Effector CD4-positive, alpha-beta T cell (primary cell): ENCODE results near the gene IGFN1.

ENCODE experiments used
- DNase-seq: peaks from one replicate; pipeline ENCODE4 v3.0.0-alpha.2; 2020

IGFN1 gene

GRCh38 chr1:201163707-201164106 is 26.9 kb upstream of the IGFN1 start:
- no peak for DNase-seq

GRCh38 chr1:201164645-201165044 is 26.0 kb upstream of the IGFN1 start:
- DNase-seq: no peak

DNA sequence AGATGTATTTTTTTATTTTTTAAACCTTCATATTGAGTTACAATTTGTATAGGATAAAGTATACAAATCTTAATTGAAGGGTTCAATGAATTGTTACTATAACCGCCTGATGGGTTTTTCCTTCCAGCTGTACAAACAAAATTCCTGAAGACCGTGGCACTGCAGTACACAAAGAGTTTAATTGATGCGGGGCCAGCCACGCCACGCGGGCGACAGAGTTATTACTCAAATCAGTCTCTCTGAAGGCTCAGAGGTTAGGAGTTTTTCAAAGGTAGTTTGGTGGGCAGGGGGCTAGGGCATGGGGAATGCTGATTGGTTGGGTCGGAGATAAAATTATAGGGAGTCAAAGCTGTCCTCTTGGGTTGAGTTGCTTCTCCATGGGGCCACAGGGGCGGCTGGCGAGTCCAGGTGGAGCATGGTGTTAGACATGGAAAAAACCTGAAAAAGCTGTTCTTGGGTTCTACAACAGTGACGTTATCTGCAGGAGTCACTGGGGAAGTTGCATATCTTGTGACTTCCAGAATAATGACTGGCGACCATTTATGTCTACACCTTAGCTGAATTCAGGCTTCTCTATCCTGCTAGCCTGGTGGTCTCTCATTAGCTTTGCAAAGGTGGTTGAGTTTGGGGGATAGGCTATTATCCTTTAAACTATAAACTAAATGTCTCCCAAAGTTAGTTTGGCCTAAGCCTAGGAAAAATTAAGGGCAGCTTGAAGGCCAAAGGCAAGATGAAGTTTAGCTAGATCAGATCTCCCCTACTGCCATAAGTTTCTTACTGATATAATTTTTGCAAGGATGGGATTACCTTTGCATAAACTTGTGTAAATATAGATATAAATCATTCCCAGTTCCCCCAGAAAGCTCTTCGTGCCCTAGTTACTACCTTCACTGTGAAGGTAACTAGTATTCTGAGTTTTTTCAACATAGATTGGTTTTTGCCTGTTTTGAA is 23.3 kb upstream of the IGFN1 start:
- no peak for DNase-seq

DNA sequence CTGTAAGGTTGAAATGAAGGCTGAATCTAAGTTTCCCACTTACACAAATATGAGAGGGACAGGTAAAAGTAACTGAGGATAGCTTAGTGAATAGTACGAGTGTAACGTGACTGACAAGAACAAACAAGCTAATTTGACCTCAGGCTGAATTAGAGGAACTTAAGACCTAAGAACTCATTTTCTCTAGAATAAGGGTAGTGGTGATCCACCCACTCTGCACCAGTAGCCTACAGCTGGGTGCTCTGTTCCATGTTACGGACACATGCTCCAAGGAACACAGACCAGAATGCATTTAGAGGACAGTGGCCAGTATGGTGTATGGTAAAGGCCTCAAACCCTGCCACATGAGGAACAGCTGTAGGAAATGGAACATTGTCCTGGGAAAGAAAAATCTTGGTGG is 21.4 kb upstream of the IGFN1 start:
- no peak for DNase-seq

DNA sequence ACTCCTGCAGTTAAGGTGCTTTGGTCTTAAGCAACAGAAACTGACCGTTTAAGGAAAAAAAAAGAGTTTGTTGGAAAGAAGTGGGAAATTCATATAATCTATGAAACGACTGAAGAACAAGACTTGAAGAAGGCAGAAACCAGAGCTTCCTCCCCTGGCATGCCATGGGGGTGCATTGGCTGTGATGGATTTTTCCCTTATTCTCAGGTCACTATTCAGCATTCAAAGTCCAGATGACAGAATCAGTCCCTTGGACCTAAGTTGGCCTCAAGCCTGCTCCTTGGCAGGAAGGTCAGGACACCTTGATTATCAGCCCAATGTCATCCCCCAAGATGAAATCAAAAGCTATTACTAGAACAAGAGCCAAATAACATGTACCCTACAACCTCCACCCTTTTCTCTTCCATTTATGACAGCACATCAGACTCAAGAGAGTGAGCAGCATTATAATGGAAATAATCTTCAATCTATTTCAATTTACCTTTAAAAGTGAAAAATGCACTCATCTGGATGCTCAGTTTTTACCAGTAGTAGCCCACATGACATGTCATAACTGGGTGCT is 20.6 kb upstream of the IGFN1 start:
- DNase-seq: no peak

DNA sequence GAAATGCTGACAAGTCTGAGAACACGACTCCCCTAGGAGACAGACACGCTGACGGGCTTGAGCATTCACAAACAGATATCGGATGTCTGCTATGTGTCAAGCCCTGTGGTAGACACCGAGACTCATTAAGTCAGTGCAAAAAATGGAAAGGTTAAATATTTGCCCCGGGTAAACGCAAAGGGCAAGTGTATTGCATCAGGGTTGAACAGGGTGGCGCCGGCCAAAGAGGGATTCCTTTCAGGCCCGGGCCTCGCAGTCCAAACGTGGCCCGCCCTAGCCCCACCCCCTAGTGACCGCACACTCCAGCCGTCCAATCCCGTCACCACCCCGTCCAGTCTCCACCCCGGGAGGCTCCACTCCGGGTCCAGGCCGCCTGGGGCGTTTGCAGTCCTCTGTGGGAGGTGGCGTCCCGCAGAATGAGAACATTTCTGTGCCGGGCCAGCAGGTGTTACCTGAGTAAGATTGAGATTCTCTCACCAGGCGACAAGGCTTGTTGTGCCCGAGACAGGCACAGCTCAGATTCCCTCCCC is 20.0 kb upstream of the IGFN1 start:
- peak; percentile 55 for DNase-seq

DNA sequence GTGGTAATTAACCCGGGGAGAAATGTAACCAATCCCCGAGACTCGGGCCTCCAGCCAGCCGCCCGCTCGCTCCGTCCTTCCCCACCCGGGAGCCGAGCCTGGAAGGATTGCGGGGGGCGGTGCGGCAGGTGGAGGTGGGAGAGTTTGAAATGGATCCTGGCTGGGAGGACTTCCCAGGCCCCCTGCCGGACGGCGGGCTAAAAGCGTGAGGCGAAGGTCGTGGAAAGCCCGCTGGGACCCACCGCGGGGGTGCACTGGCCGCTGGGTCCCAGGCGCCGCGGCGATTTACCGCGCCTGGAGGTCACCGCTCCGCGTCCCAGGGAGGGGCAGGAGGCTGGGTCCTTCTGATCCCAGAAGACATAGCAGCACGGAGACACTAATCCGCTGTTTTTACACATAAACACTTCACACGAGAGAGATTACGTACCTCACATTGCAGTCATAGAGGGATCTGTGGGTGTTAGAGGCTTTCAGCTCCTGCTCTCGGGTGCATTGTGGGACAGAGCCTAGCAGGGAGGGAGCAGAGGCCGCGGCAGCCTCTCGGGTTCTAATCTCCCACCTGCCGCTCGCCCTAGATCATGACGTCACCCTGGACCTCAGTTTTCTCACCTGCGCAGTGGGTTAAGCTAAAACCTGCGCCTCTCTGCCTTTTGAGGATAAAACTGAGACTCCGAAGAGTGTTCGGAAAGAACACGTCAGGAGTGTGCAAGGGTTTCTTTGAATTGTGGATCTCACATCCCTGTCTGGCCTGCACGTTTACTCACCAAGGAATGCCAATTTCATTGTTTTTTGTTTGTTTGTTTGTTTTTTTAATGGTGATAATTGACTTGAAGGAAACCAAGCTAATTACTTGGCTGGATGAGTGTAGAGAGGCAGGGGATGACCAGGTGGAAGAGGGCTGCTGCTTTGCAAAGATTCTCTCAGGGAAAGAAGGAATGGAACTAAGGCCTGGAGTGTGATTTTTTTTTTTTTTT is 19.3 kb upstream of the IGFN1 start:
- DNase-seq: peak; percentile 12

GRCh38 chr1:201172326-201172725 is 18.3 kb upstream of the IGFN1 start:
- no peak for DNase-seq

GRCh38 chr1:201172999-201173610 is 17.5 kb upstream of the IGFN1 start:
- DNase-seq: no peak

DNA sequence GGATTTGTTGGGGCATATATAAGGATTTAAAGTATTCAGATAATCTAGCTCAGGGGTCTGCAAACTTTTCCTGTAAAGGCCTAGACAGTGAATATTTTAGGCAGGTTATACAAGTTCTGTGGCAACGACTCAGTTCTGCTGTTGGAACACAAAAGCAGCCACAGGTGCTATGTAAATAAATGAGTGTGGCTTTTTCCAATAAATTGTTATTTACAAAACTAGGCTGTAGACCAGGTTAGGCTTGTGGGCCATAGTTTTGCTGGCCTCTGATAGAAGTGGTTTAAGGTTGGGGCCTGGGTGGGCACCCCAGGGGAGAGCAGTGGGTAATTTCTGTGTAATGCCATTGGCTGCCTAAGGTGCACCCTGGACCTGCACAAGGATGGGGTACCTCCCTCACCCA is 16.9 kb upstream of the IGFN1 start:
- DNase-seq: no peak

DNA sequence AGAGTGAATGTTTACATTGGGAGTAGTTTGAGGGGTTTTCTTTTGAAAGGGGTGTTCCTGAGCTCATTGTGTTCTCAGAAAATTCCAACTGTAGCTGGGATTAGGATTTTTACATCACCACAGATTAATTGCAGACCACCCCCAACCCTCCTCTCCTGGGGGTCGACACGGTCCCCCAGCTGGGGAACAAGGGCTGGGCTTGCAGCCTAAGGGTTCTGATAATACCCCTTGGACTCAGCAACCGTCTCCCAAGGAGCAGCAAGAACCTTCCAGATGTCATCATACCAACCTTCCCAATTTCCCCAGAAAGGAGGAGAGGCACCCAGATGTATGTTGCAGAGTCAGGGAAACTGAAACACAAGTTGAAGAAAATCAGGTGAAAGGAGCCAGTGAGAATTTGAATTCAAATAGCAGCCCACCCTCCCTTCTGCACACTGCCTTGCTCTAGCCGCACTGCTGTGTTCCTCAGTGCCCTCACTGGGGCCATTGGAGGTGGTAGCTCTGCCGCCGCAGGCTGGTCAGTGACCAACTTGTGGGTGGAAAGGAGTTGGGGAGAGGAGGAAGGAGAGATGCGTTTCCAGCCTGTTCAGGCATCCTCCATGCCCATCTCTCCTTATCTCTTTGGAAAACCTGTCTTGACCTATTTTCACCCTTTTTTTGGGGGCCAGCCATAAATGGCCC is 14.7 kb upstream of the IGFN1 start:
- DNase-seq: no peak

DNA sequence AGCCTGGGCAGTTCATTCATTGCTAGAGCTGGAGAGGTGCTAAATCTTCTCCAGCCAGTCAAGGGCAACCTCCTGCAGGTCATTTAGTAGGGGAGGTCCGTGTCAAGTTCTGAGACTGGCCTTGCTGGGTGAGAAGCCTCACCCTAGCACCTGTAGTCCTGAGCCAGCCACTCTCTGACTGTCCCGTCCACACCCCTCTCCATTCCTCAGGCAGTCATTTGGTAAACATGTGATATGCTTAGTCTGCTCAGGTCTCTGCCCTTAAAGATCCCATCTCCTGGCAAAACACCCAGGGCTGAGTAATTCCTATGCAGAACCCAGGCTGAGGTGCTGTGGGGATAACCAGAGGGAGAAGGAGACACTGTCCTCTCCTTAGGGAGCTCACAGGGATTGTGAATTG is 13.7 kb upstream of the IGFN1 start:
- no peak for DNase-seq

DNA sequence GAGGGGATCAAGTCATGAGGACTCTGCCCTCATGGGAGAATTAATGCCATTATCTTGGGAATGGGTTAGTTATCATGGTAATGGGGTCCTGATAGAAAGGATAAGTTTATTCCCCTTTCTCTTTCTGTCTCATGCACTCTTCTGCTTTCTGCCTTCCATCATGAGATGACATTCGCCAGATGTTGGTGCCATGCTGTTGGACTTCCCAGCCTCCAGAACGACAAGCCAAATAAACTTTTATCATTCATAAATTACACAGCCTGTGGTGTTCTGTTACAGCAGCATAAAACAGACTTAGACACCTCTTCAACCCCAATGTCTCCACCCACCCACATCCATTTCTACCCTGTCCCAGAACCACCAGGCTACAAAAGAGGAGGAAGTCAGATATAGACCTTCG is 11.9 kb upstream of the IGFN1 start:
- DNase-seq: no peak

GRCh38 chr1:201180141-201180540 is 10.5 kb upstream of the IGFN1 start:
- DNase-seq: no peak

DNA sequence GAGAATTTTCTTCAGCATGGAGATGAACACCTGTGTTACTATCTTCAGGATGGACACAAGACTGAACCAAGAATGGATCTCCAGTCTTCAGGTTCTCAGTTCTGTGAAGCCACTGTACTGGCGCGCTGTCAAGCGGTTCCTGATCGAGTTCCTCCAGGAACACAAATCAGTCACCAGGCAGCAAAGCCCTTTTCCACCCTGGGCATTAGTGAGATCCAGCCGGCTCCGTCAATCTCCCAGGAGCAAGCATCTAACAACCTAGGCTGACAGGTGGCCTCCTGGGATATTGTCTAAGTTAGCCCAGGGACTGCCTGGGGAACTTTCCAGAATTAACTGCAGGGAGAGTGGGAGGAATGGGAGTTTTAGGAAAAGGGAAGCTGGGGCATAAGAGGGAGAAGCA is 9.7 kb upstream of the IGFN1 start:
- no peak for DNase-seq

GRCh38 chr1:201181323-201181722 is 9.3 kb upstream of the IGFN1 start:
- DNase-seq: no peak

DNA sequence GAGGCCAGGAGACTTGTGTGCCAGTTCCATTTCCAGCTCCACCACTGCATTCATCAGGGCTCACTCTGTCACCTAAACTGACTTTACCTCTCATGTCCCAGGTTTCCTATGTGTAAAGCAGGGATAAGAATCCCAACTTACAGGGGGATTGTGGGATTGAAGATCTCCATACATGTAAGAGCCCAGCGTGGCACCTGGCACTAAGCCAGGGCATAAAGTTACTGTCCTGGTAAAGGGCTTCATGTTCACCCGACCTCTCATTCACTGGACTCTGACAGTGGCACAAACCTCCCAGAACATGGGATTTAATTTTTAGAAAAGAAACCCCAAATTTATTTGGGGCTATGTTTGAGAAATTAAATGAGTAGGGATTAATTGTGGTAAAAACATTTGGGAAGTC is 8.9 kb upstream of the IGFN1 start:
- DNase-seq: no peak

- DNase-seq: no peak
These were observed 7.4 kb upstream of the IGFN1 start for GRCh38 chr1:201183209-201183608.

GRCh38 chr1:201183753-201184152 is 6.9 kb upstream of the IGFN1 start:
- DNase-seq: no peak

GRCh38 chr1:201184307-201185122 is 6.1 kb upstream of the IGFN1 start:
- DNase-seq: no peak

- no peak for DNase-seq
These were observed 5.5 kb upstream of the IGFN1 start for GRCh38 chr1:201185123-201185453.
